DMS 273 (cell line): Measurements from ENCODE around the gene CNR1.

ENCODE experiments used
- DNase-seq: peaks from one replicate; lab custom pipeline; 2025; ENCODE audit not compliant: unreplicated experiment; lab: John Stamatoyannopoulos, UW

Gene CNR1

DNA sequence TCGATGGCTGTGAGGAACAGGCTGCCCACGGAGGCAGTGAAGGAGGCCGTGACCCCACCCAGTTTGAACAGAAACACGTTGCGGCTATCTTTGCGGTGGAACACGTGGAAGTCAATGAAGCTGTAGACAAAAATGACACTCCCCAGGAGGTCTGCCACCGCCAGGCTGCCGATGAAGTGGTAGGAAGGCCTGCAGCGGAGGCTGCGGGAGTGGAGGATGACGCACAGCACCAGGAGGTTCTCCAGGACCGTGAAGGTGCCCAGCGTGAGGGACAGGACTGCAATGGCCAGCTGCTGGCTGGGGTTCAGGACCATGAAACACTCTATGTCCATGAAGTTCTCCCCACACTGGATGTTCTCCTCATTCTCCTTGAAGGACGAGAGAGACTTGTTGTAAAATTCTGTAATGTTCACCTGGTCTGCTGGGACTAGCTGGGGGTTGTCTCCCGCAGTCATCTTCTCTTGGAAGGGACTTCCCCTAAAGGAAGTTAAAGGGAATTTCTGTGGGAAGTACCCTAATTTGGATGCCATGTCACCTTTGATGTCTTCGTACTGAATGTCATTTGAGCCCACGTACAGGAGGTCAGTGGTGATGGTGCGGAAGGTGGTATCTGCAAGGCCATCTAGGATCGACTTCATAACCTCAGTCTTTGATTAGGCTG is 21.4 kb downstream of the CNR1 start:
- no peak for DNase-seq

DNA sequence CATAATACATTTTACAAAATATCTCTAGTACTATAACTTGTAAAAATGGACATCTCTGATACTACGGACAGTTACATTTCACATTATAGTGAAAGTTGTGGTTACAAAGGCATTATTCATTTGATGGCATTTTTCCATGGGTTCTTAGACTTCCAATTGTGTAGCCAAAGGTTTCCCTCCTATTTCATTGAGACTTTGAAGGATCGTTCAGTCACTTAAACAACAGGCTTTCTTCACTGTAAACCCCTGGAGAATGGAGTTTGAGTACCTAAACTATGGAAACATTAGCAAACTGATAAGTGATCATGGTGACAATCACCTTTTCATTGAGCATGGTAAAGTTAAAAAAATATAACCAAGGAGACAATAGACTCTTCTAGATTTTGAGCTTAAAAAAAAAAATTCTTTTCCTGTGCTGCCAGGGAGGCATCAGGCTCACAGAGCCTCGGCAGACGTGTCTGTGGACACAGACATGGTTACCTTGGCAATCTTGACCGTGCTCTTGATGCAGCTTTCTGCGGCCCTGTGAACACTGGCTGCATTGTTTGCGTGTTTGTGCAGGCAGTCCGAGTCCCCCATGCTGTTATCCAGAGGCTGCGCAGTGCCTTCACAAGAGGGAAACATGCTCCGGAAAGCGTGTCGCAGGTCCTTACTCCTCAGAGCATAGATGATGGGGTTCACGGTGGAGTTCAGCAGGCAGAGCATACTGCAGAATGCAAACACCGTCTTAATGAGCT is 22.6 kb downstream of the CNR1 start:
- DNase-seq: no peak

DNA sequence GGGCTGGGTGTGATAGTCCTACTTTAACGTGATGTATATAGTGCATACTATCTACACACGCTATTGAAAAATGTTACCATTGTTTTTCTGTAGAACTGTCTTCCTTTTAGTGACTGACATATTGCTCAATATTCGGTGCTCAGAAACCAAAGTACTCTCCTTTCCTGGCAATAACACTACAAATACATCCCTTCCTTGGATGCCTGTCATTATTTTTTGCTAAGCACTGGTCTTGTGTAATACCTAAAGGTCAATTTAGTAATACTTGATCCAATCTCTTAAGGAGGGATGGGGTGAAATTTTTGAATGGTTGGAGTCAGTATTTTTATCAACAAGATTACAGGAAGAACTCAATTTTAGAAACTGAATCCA is 23.9 kb downstream of the CNR1 start:
- DNase-seq: no peak

DNA sequence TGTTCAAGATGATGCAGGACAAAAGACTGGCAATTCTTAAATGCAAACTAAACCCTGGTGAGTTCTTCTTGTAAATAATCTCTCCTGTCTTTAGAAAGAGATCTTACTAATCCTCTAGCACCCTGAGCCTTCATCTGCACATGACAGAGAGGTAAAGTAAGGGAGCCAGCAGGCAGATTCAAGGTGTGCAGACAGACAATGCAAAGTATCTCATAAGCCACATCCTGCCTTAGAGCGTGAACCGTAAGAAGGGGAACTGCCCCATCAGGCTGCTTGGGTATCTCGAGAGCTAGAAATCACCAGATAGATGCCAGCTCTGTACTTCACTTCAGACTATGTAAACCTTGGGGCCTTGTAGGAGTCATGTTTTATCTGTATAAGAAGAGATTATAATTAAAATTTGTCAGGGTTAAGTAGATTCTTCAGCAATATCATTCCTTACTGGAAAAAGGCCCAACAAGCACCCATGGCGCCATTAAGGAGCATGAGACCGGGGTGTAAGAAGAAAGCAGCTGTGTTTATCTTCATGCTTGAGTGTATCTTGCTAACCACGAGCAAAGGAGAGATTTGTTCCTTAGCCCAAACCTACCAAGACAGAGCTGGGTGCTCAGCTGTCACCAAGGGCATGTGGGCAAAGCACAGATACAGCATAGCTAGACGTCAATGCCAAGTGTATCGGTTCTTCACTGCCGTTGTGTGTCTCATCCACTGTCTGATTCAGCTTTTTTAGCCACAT is 24.4 kb downstream of the CNR1 start:
- no peak for DNase-seq

DNA sequence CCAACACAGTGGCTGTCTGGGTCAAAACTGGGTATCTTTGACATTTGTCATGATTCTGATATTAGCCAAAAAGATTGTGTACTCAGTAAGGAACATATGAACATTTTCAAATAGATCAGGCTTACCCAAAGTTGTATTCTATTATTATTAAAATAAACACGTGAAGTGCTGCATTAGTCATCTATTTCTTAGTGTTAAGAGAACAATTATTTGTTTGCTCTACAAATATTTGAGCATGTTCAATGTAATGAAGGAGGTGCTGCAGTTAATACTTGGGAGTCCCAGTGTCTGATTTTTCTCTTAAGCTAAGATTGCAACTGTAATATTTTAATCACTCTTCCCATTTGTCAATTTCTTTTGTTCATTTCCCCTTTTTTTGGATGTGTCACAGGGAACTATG is 28.2 kb downstream of the CNR1 start:
- no peak for DNase-seq

DNA sequence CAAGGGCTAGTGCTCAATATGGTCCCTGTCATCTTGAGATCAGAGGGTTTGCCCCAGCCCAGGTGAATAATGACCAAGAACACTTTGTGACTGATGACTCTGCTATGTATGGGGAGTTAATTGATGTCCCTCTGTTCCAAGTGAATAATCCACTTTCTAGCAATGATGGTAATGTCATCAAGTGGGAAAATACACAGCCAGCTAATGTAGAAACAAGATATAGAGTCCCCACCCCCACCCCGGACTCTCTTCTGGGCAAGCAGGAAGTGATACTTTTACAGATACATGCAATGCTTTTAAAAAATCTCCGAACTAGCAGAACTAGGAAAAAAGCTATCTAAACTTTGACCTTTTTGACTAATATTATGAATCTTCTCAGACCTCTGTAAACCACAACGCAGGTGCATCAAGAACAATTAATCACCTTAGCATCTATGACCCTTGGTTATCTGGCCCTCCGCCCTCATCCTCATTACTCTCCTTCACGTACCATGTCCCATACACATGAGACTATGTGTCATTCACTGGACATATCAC is 30.5 kb downstream of the CNR1 start:
- DNase-seq: no peak

DNA sequence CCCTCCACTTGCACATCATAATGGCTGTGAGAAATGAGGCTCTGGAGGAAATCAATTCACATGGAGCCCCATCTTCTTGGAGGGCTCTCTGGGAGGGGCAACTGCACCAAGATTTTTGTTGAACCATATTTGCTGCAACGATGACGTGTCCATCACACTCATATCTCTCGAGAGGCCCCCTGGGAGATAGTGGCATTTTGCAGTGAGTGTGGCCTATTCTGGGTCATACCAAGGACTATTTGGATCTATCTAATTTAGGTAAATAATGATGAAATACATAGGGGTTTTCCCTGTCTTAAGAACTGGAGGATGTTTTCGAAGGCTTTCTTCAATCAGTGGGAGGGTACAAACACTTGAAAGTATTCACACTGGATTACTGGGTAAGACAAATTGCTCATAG is 31.6 kb downstream of the CNR1 start:
- DNase-seq: no peak

DNA sequence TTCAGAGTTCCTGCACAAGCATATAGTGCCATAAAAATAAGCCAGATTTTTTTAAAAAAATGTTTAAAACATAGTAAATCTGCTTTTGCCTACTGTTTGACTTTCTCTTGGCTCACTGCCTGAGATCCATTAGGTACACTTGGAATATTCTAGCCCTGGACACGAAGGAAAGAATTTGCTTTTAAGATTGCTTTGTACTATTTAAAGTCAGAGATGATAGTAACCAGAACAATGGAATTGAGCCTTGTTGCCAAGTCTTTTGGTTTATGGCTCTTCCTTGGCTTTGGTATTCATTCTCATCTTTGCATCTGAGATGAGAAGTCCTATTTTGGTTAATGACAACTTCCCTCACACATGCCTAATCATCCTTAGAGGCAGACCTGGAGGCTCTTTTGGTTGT is 32.4 kb downstream of the CNR1 start:
- no peak for DNase-seq

DNA sequence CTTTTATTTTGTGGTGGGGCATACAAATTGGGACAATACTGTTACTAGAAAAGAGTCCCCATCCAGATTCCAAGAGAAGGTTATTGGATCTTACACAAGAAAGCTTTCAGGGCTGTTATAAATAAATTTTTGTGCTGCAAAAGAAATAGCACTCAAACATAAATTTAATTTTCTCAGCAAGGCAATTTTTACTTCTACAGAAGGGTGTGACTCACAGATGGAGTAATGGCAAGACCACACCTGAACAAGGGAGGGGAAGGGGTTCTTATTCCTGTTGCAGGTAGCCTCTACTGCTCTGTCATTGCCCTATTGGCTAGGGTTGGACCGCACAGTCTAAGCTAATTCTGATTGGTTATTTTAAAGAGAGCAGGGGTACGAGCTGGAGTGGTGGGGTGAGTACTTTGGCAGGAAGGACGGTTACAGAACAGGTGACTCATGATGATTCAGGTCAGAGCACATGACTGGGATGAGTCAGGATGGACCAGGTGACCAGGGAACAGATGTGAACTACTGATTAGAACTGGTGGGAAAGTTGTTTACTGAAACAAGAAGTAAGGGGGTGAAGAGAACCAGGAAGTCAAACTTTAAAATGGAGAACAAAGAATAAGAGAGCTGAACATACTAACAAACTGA is 41.1 kb downstream of the CNR1 start:
- DNase-seq: no peak

DNA sequence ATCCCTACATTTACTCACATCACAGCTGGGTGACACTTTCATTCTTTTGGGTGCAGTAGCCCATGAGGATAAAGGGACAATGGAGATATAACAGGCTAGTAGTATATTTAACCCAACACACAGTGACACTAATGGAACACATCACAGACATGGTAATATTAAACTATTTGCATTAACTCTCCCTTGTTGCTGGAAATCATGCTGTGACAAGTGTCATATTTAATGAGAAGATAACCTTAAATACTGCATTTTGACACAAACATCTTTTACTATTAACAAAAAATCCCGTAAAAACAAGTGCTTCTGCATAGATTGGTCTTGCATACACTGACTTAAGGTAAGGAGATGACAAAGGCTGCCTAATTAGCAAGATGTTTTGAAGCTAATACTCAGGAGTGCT is 45.5 kb downstream of the CNR1 start:
- no peak for DNase-seq

DNA sequence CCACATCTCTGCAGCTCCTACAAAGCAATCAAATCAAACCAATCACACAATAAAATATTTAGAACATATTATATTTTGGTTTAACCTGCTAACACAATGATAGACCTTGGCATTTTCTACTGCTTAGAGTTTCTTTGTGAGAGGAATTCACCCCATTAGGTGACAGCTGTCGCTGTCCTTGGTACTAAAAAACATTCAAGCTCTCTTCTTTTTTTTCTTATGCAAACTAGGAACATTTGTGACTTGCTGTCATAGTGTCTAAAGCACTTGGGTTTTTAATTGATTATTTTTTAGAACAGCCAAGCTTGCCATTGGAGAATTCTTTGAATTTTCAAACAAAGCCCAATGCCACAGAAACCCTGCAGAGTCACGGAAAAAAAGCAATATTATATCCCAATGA is 46.4 kb downstream of the CNR1 start:
- DNase-seq: peak; percentile 13

DNA sequence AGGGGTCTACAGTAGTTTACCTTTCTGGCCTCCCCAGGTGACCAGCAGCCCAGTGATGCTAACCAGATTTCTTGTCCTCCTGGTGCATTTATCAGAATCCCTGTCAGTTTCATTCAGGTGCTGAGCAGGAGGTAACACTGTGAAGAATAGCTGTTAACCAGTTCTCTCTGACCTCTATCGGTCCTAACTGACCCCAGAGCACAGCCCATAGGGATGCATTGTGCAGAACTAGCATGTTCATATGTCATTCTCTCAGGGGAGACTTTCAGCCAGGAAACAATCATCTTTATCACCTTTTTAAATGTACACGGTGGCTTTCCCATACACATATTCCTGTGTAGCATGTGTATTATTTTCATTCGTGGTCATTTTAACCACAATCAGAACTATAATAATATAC is 49.9 kb downstream of the CNR1 start:
- no peak for DNase-seq

DNA sequence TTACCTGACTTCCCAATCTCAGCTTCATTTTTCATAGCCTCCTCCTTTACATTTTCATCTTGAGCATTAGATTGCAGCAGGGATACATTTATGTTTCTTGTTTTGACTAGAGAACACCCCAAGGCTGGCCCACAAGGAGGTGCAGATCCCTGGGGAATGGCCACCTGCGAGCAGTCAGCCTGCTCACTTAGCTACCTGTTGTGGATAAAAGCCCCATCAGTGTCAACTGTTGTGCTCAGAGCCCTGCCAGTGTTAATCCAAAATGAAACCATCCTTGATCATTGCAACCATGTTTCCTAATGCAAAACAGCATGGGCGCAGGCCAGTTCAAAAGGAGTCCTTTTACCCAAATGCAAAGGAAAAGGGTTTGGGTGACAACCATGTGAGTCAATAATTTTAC is 50.8 kb downstream of the CNR1 start:
- no peak for DNase-seq

DNA sequence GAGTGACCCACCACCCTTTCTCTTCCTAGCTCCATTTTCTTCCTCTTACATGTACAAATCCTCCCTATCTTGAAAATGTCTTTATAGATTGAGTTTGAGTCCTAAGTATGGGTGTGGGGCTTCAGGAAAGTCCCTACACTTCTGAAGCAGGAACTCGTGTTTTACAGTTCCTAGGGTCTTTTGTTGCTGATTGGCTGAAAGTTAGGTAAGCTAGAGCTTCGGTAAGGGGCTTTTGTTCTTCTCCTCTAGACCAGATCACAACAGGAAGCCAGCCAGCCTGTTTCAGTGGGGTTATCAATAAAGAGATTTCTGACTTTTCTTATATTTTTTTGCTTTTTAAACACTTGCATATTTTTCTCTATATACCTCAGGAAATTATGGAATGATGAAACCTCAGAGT is 51.3 kb downstream of the CNR1 start:
- no peak for DNase-seq

DNA sequence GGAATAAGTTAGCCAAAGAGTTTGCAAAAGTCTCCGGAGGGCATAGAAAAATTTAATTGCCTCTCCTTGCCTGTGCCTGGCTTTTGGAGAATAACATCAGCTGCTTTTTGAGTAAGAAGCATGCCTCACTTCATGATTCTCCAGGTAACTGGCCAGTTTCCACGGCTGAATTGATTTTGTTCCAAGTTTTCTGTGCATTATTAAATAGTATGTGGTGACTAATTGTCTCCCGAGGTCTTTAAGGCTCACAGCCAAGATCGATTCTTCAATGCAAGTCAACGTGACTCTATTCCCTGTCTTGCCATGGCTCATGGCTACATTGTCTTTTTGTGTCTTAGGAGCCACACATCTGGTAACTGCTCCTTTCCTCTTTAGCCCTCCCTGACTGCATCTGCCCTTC is 54.2 kb downstream of the CNR1 start:
- peak; percentile 24 for DNase-seq

DNA sequence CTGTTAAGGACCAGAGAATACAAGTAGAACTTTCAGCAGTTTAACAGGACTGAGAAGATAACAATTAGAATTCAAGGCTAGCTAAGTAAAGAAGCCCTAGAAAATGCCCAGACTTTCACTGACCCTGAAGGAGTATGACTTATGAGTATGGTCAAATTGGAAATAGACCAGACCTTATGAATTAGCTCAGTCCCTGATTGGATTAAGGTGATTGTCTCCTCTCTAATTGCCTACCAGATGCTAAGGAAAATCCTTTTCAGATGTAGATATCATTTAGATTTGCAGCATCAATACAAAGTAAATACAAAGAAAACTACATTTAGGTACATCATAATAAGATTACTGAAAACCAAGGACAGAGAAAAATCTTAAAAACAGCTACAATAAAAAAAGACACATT is 58.9 kb downstream of the CNR1 start:
- DNase-seq: no peak

DNA sequence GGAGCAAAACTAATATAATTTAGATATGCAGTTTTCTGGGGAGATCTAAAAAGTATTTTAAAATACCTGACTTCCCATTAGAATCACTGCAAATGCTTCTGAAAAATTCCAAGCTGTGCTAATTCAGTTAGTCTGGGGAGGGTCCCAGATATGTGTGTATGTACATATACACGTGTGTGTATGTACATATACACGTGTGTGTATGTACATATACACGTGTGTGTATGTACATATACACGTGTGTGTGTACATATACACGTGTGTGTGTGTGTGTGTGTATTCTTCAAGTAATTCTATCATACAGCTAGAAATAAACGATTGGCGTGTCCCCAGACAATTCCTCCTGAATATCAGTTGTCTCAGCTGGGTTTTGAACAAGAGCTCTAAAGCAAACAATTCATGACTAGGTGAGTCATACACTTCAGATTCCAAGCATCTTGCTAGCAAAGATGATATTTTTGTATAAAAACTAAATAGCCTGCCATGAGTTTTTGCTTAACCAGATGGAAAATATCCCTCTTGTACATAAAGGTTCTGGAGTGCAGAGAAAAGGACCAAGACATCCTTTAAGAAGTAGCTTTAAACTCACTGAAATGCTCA is 60.3 kb downstream of the CNR1 start:
- no peak for DNase-seq
